IPS DF 6.9 (cell line): ENCODE measurements around the gene PRIM2.
"Not testable (repeated sequence)": the region's sequence is repeated elsewhere in the genome, so short reads cannot be mapped to it uniquely, and the experiment has no call there.

Experiments
- DNase-seq: peaks from one replicate; pipeline ENCODE4 v3.0.0-alpha.2; 2013; ENCODE audit warnings: low read depth, low spot score
- H3K27ac ChIP-seq: one replicate; pipeline ENCODE4 v1.5.1; 2013; ENCODE audit warnings: low read length, control low read depth
- H3K27me3 ChIP-seq: 2 replicates; pipeline ENCODE4 v1.6.1; 2013; ENCODE audit warnings: mild to moderate bottlenecking, low read length; ENCODE audit not compliant: control insufficient read depth, insufficient read depth
- H3K36me3 ChIP-seq: 2 replicates; pipeline ENCODE4 v1.6.1; 2013; ENCODE audit warnings: low read length; ENCODE audit not compliant: control insufficient read depth, insufficient read depth
- H3K4me1 ChIP-seq: 2 replicates; pipeline ENCODE4 v1.6.1; 2013; ENCODE audit warnings: low read length; ENCODE audit not compliant: control insufficient read depth, insufficient read depth
- H3K4me3 ChIP-seq: 2 replicates; pipeline ENCODE4 v1.5.1; 2013; ENCODE audit warnings: mild to moderate bottlenecking, low read length
- H3K9me3 ChIP-seq: 2 replicates; pipeline ENCODE4 v1.6.1; 2013; ENCODE audit warnings: low read length, inconsistent platforms; ENCODE audit not compliant: control insufficient read depth, insufficient read depth
- WGBS: extraction: QIAGEN DNeasy Blood & Tissue Kit; methylation state at CpG from one replicate; pipeline ENCODE4 v1.1.7; 2013; ENCODE audit warnings: mixed read lengths, missing lambda C conversion rate; ENCODE audit not compliant: insufficient read length, insufficient coverage; 5-methylcytosine and 5-hydroxymethylcytosine counted together

Gene PRIM2

DNA sequence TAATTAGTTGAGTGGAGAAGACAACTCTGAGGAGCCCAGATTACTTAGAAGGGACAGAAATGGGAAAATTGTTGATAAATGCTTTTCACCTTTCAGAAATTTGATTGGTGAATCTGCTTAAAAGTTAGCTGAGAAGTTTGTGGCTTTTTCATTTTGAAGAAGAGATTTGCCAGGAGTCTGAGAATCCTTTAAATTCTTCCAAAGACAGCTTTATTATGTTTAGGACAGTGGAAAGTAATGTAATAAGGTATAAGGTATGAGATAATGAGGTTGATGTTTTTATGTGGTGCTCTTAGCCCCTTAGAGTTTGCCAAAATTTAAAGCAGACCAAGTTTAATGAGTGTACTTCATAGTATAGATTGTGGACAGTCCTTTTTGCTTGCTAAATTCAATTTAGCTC, 42.3 kb downstream of the PRIM2 start:
- not testable (repeated sequence) for H3K4me3 ChIP-seq, H3K27ac ChIP-seq, H3K4me1 ChIP-seq, H3K36me3 ChIP-seq, DNase-seq, H3K27me3 ChIP-seq, H3K9me3 ChIP-seq

- not testable (repeated sequence) for H3K4me3 ChIP-seq, H3K4me1 ChIP-seq, H3K27me3 ChIP-seq, H3K9me3 ChIP-seq, H3K36me3 ChIP-seq, H3K27ac ChIP-seq, DNase-seq
- WGBS: no CpG with 5 or more reads among the region's 2 CpGs
Observed at GRCh38 chr6:57362340-57362739, 44.9 kb downstream of the PRIM2 start.

DNA sequence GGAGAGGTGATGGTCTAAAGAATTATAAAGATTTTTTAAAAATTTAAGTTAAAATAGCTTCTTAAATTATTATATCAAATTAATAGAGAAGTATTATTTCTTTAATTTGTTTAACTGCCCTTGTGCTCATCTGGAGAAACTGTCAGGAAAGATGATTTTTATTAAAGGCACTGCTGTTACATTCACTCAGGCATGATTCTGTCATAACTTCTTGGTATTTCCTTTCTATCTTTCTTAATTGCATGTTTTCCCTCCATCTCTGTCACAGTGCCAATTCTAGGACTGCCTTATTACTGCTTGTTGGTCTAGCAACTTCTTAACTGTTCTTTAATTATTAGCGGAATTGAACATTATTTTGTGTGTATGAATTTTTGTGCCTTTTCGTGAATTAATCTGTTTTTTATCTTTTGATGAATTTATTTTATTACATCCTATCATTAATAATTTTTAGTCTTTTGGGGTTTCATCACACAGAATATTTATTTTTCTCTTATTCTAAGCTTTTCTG, 47.7 kb downstream of the PRIM2 start:
- H3K27me3 ChIP-seq, DNase-seq, H3K36me3 ChIP-seq, H3K4me3 ChIP-seq, H3K4me1 ChIP-seq, H3K9me3 ChIP-seq, H3K27ac ChIP-seq: not testable (repeated sequence)
- no CpG with 5 or more reads among the region's 2 CpGs for WGBS

DNA sequence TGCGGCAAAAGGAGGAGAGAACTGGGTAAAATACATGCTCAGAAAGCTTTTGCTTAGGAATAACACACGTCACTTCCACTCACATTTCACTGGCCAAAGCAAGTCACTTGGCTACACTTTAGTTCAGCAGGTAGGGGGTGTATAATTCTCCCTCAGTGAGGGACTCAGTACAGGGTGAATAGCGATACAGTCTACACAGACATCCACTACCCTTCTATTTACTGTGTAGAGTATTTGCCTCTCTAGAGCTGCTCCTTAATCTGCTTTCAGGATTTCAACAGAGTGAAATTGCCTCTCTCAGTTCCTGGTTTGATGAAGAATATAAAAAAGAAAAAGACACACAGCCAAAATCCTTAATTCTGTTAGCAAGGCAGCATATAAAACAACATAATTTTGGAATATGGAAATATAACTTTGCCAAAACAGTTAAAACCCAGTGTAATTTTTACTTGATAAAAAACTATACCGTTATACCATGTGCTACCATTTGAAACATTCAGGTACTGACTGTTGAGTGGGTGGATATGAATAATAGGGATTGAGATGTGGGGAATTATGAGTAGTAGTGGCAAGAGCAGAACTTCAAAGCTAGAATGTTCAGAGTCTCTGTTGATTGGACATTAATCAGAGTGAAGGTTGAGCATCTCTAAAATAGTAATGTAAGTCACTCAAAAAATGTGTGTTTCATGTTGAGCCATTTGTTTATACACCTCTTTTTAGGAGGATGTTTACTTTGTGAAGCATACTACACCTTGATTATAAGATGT, 51.7 kb downstream of the PRIM2 start:
- H3K36me3 ChIP-seq, H3K27me3 ChIP-seq, H3K4me1 ChIP-seq, H3K9me3 ChIP-seq, DNase-seq, H3K27ac ChIP-seq, H3K4me3 ChIP-seq: not testable (repeated sequence)
- WGBS: no CpG with 5 or more reads among the region's 4 CpGs

DNA sequence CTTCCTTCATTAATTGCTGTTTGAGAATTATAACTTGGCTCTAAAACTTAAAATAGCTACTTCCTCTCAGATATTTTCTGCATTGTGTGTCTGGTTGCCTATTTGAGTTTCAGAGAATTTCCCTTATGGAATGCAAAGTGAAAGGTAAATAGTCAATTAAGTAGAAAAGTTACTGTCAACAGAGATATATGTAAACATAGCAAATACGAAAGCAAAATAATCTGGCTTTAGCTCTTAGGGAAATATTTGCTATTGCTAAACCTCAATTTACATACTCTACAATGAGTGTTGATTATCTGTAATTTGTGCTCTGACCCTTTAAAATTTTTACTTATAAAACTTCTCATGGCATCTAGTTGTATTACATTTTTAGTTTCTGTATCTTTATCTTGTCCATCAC, 54.3 kb downstream of the PRIM2 start:
- not testable (repeated sequence) for H3K4me1 ChIP-seq, H3K27ac ChIP-seq, H3K4me3 ChIP-seq, H3K36me3 ChIP-seq, DNase-seq, H3K27me3 ChIP-seq, H3K9me3 ChIP-seq
- WGBS: no CpG with 5 or more reads among the region's 1 CpG

DNA sequence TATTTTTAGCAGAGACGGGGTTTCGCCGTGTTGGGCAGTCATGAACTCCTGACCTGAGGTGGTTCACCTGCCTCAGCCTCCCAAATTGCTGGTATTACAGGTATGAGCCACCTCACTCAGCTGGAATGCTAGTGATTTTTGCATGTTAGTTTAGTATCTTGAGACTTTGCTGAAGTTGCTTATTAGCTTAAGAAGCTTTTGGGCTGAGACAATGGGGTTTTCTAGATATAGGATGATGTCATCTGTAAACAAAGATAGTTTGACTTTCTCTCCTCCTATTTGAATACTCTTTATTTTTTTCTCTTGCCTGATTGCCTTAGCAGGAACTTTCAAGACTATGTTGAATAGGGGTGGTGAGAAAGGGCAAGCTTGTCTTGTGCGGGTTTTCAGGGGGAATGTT, 57.3 kb downstream of the PRIM2 start:
- H3K27me3 ChIP-seq, H3K4me3 ChIP-seq, H3K27ac ChIP-seq, H3K9me3 ChIP-seq, H3K4me1 ChIP-seq, DNase-seq, H3K36me3 ChIP-seq: not testable (repeated sequence)
- WGBS: no CpG with 5 or more reads among the region's 4 CpGs

- not testable (repeated sequence) for H3K27me3 ChIP-seq, DNase-seq, H3K4me3 ChIP-seq, H3K36me3 ChIP-seq, H3K9me3 ChIP-seq, H3K4me1 ChIP-seq, H3K27ac ChIP-seq
- WGBS: no CpG with 5 or more reads among the region's 3 CpGs
Observed at GRCh38 chr6:57376083-57376482, 58.7 kb downstream of the PRIM2 start.

- not testable (repeated sequence) for H3K36me3 ChIP-seq, H3K9me3 ChIP-seq, H3K27me3 ChIP-seq, H3K4me1 ChIP-seq, H3K27ac ChIP-seq, H3K4me3 ChIP-seq, DNase-seq
- WGBS: no CpG with 5 or more reads among the region's 2 CpGs
Observed at GRCh38 chr6:57389038-57389592, 71.7 kb downstream of the PRIM2 start.

- H3K9me3 ChIP-seq, H3K4me1 ChIP-seq, H3K27me3 ChIP-seq, H3K36me3 ChIP-seq, H3K4me3 ChIP-seq, DNase-seq, H3K27ac ChIP-seq: not testable (repeated sequence)
- WGBS: no CpG with 5 or more reads among the region's 2 CpGs
Observed at GRCh38 chr6:57390818-57391217, 73.4 kb downstream of the PRIM2 start.

DNA sequence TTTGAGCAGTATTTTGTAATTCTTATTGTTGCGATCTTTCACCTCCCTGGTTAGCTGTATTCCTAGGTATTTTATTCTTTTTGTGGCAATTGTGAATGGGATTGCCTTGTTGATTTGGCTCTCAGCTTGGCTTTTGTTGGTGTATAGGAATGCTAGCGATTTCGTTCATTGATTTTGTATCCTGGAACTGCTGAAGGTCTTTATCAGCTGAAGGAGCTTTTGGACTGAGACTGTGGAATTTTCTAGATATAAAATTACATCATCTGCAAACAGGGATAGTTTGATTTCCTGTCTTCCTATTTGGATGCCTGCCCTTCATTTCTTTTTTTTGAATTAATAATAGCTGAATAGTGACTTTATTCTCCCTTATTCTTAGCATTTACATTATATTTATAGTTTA, 74.6 kb downstream of the PRIM2 start:
- not testable (repeated sequence) for H3K4me3 ChIP-seq, H3K9me3 ChIP-seq, H3K36me3 ChIP-seq, H3K4me1 ChIP-seq, H3K27ac ChIP-seq, DNase-seq, H3K27me3 ChIP-seq
- no CpG with 5 or more reads among the region's 3 CpGs for WGBS

GRCh38 chr6:57419341-57419740, 101.9 kb downstream of the PRIM2 start:
- not testable (repeated sequence) for H3K36me3 ChIP-seq, H3K27ac ChIP-seq, H3K4me3 ChIP-seq, H3K9me3 ChIP-seq, H3K27me3 ChIP-seq, DNase-seq, H3K4me1 ChIP-seq
